ELR (cell line): ENCODE data around the gene GOLGA8Q.
"Not testable (repeated sequence)": the region's sequence is repeated elsewhere in the genome, so short reads cannot be mapped to it uniquely, and the experiment has no call there.

Experiments used
- DNase-seq: peaks from one replicate; pipeline ENCODE4 v3.0.0-alpha.2; 2015; ENCODE audit warnings: low read depth

GOLGA8Q gene, protein sequence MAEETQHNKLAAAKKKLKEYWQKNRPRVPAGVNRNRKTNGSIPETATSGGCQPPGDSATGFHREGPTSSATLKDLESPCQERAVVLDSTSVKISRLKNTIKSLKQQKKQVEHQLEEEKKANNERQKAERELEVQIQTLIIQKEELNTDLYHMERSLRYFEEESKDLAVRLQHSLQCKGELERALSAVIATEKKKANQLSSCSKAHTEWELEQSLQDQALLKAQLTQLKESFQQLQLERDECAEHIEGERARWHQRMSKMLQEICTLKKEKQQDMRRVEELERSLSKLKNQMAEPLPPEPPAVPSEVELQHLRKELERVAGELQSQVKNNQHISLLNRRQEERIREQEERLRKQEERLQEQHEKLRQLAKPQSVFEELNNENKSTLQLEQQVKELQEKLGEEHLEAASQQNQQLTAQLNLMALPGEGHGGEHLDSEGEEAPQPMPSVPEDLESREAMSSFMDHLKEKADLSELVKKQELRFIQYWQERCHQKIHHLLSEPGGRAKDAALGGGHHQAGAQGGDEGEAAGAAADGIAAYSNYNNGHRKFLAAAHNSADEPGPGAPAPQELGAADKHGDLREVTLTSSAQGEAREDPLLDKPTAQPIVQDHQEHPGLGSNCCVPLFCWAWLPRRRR

DNA sequence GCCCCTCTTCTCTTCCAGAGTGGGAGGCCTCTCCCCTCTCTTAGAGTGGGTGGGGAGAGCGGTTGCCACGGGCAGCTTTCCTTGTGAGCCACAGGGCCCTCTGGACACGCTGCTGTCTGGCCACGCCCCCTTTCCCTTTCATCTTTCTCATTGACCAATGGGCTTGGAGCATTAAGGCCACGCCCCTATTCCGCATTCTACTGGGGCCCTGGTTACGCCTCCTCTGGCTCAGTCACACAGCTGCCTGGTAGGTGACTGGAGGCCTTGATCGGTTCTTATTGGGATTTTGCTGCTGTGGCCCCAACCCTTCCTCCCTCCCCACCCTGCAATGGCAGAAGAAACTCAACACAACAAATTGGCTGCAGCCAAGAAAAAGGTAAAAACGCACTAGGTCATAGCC is at the start of gene GOLGA8Q:
GOLGA8Q (plus strand) TSS at position 301 of the 400 bp plus-strand sequence; CDS start at position 329, 28 bp downstream.
- DNase-seq: not testable (repeated sequence)

DNA sequence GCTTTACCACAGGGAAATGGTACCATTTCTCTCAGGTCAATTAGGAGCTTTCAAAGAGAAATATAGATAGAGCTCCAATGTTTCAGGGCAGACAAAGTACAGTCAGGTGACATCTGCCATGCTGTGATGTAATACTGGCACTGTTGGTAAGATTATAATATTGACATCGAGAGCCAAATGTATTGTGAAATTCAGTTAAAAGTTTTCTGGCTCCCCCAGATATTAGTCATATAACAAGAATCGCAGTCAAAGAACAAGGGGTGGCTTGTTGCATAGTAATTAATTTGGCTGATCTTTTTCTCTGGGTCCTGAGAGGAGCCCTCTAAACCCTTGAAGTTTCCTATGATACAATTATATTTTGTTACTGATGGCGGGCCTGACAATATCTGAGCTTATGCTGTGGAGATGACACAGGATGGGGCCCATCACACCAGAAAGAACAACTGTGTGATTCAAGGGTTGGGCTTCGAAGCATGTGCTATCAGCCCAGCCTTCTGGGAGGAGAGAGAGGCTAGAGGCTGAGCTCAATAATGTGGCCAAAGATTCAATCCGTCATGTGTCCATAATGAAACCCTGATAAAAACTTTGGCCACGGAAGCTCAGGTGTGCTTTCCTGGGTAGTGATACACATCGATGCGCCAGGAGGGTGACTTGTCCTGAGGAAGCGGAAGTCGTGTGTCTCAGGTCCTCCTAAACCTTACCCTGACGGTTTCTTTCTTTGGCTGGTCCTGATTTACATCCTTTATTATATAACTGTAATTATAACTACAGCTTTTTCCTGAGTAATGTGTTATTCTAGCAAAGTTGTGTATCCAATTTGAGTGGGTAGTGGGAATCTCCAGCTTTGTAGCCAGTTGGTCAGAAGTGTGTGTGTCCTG is 48.7 kb upstream of the GOLGA8Q start:
- DNase-seq: not testable (repeated sequence)

DNA sequence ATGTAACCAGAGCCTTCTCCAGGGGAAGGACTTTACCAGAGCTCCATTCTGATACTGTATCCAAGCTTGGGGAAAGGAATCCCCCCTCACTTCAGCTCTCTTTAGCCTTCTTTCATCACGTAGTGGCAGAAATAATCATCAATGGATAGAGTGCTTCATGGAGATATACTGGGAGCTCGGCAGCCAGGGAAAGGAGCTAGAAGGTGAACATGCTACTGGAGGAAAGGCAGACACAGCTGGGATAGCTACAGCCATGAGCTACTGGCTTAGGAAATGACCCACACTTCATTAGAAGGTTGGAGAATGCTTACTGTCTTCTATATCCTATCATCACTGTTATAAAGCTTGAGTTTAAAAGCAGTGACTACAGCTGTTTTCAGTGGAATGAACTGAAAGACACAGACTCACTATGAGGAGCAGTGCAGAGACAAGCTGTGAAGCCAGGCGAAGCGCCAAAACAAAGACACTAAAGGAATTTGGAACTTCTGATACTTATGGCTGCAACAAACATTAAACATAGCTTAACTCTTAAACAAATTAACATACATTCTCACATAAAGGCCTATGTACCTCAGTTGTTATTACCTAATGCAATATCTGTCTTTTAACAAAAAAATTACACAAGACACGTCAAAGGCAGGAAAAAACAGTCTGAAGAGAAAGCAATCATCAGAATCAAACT is 47.5 kb upstream of the GOLGA8Q start:
- not testable (repeated sequence) for DNase-seq

DNA sequence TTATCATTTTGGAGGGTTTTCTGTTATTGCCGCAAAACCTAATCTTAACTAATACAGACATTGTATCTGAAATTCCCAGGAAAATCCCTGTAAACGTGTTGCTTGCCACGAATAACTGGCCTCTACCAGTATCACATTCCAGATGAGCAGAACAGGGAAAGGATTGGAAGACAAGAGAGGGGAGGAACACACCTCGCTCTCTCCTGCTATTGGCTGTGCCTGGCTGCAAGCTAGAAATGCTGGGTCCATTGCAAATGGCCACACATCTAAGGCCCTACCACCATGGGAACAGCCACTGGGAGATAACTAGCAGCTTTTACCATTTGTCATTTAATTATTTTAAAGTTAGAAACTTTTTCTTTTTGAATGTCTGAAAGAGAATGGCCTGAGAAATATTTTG is 37.3 kb upstream of the GOLGA8Q start:
- not testable (repeated sequence) for DNase-seq

DNA sequence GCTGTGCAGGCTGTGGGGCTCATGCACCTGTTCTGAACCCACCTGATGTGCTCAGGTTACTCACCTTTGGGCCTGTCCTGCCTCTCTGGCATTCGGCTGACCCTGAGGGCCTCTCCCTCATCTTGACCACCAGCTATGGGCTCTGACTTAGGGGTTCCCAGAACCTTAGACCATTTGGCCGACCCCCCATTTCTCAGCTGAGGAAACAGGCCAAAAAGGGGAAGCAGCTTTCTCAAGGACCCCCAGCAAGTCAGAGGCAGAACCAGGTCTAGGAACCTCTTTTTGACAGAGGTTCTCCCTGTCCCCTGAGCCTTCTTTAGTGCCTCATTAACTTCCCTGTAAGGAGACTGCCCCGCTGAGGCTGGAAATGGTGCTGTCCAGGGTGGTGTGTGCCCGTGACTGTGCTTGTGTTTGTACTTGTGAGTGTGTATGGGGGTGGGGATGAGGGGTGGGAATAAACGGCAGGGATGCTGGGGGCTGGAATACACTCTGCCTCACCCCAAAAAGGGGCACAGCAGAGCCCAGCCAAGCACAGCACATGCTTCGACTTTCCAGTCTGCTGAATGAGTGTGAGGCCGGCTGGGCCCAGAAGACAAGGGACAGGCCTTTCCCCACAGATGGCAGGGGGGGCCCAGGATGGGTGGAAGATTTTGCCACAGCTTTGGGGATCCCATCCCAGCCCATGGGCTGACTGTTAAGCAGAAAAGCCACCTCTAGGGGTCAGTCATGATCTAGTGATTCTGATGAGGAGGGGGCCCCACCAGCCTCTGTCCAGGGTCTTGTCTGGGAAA is 28.2 kb upstream of the GOLGA8Q start:
- DNase-seq: not testable (repeated sequence)

DNA sequence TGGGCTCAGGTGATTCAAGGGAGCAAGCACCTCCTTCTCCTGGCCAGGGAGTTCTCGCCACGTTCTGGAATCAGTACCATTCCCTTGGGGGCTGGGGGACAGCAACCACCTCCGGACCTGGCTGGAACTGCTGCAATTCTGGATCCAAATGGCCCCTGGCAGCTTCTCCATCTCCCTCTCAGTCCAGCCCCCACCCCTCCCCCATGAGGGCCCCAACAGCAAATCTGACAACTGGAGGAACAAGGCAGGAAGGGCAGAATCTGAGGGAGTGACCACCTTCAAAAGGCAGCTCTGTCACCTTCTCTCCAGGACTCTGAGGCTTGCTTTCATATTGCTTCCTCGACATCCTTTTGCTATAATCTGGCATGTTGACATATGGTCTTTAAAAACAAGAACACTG is 25.9 kb upstream of the GOLGA8Q start:
- not testable (repeated sequence) for DNase-seq

DNA sequence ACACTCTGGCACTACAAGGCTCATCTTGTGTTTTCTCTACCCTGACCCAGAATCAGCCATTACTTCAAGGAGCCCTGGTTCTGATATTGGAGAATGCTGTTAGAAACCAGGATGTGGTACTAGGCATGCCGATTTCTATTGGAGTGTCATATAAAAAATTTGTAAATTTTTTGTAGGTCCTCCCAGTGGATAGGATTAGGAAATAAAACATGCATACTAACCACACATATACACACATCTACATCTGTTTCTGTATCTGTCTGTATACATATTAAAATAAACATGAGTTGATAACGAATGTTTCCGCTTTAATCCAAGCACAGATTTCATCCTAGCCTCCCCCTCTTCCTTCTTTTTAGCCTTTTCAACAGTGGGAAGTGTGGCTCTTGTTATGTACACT is 22.8 kb upstream of the GOLGA8Q start:
- not testable (repeated sequence) for DNase-seq

DNA sequence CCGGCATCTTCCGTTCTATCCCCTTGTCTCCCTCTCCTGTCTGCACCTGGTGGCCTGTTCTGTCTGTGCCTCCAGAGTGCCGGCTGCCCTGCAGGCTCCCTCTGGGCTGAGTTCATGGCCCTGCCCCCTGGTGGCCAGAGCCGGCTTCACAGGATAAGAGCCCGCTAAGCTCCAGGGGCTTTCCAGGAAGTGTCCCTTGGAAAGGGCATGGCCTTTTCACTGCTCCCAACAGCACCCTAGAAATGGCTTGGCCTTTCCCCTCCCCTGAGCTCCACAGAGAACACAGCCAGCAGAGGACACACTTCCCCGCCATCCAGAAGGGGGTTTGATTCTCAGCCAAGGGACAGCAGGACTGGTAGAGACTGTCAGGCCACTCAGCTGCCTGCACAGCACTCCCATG is 15.1 kb downstream of the GOLGA8Q start:
- DNase-seq: not testable (repeated sequence)

DNA sequence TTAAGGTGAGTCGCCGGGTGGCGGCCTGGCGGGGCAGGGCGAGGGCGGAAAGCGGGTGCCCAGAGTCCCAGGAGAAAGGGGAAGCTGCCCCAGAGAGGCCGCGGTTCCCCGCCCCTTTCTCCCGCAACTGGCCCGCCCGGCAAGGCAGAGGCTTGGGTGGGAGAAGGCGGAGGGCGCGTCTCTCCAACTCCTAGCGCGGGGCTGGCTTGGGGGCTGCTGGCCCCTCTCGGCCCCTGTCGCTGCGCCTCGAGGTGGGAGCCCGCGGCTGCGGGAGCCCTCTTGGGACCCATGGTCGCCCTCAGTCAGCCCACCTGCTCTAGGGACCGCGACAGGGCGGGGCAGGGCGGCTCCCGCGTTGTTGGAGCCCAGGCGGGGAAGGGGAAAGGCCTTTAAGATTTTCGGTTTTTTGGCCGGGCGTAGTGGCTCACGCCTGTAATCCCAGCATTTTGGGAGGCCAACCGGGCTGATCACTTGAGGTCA is 21.2 kb downstream of the GOLGA8Q start:
- DNase-seq: not testable (repeated sequence)

DNA sequence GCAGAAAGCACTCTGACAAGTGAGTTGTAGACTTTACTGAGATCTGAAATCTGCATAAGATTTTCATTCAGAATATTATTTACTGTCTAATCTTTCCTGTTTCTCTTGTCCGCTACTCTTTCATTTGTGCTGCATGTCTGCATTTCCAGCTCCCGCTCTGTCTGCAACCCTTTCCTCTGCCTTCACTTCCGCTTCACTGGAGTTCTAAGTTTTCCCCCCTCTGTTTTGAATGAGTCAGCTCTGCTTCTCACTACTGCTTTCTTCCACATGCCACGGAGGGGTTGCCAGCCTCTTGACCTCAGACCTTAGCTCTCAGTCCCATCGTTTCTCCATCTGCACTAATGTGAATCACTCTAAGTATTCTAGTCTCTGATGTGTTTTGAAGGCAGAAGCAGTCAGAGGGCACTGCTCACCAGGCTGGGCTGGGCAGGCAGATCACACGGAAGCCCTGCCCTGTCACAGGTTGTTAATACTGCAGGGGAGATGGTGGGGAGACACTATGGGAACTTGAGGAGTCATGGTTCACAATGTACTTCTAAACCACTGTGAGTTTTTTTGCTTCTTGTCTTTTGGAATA is 27.6 kb downstream of the GOLGA8Q start:
- DNase-seq: not testable (repeated sequence)

DNA sequence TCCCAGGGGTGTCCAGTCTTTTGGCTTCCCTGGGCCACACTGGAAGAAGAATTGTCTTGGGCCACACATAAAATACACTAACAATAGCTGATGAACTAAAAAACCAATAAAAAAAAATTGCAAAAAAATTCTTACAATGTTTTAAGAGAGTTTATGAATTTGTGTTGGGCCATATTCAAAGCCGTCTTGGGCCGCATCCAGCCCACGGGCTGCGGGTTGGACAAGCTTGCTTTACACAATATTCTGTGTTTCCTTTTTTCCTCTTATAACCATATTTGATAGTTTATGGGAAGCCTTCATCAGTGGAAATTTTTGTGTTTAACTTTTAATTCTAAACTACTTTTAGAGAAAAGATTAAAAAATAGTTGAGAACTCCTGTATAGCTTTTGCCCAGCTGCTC is 28.9 kb downstream of the GOLGA8Q start:
- DNase-seq: not testable (repeated sequence)

DNA sequence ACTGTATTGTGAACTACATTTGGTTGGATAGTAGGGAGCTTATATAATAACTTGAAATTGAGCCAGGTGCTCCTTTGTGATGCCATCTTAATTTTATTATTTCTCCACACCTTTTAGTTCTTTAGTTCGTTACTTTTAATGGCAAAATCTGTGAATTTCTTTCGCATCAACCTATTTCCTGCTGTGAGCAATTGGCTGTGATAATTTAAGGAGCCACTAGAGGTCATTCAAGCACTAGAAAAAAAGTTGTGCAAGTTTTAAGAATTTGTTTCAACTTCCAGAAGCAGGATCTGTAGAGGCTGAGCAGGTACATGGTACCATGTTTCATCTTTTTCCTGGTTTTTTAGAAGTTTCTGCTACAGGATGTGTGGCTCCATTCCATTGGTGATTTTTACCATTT is 47.1 kb downstream of the GOLGA8Q start:
- not testable (repeated sequence) for DNase-seq

DNA sequence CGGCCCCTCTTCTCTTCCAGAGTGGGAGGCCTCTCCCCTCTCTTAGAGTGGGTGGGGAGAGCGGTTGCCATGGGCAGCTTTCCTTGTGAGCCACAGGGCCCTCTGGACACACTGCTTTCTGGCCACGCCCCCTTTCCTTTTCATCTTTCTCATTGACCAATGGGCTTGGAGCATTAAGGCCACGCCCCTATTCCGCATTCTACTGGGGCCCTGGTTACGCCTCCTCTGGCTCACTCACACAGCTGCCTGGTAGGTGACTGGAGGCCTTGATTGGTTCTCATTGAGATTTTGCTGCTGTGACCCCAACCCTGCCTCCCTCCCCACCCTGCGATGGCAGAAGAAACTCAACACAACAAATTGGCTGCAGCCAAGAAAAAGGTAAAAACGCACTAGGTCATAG is 51.9 kb downstream of the GOLGA8Q start, which contains the start of gene GOLGA8H:
GOLGA8H (plus strand) TSS at position 233 of the 400 bp plus-strand sequence; CDS start at position 331, 98 bp downstream.
- DNase-seq: not testable (repeated sequence)
